COLO668 (cell line): Measurements from ENCODE around the gene ASTN2.
A peak's percentile ranks its signal among the peaks of the same experiment; 100 is the strongest.

Experiments
- DNase-seq: peaks from one replicate; lab custom pipeline; 2025; ENCODE audit not compliant: unreplicated experiment; lab: John Stamatoyannopoulos, UW

The ASTN2 gene

DNA sequence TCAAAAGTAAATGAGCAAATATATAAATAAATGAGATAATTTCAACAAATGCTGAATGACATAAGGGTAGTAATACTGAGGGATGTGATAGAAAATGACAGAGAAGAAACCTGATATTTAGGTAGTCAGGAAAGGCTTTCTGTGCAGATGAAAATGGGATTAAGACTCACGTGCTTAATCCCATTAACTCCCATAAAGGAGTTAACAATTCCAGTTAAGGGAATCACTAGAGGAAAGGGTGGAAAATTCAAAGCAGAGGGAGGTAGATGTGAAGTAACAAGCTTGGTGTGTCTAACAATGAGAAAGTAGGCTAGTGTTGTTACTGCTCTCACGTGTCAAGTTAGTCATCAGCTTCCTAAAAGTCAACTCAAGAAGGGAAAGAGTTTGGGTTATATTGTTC is 818.2 kb downstream of the ASTN2 start:
- DNase-seq = no peak

DNA sequence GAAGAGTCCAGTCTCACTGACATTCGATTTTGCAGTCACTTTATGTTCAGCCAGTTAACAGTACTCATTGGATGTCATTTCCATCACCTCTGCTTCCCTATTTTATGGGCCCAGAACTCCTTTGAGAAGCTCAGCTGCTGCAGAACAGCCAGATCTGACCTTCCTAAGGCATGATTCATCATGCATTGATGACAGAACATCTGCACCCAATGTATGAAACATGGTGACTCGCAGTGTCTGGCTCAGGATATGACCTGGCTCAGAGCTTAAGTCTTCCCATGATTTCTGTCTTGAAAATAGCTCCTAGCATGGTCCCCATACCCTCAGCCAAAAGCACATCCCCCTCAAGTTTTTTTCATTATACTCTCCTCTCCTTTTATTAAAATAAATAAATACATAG is 820.3 kb downstream of the ASTN2 start:
- DNase-seq = no peak

DNA sequence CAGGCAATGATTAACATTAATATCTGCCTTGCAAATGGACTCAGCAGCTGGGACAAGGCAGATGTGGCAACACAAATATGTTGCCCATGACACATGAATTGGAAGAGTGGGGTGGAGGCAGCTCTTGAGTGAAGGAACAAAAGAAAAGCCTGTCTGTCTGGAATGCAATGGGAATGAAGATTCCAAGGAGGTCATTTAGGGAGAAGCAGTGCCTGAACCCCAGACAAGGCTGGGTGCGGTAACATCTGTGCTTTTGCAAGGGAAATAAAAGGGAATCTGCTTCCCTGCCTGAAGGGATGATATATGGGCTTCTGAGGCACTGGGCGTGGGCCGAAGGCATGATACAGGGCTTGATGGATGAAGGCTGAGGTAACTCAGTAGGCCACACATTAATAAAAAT is 821.9 kb downstream of the ASTN2 start:
- DNase-seq = no peak

DNA sequence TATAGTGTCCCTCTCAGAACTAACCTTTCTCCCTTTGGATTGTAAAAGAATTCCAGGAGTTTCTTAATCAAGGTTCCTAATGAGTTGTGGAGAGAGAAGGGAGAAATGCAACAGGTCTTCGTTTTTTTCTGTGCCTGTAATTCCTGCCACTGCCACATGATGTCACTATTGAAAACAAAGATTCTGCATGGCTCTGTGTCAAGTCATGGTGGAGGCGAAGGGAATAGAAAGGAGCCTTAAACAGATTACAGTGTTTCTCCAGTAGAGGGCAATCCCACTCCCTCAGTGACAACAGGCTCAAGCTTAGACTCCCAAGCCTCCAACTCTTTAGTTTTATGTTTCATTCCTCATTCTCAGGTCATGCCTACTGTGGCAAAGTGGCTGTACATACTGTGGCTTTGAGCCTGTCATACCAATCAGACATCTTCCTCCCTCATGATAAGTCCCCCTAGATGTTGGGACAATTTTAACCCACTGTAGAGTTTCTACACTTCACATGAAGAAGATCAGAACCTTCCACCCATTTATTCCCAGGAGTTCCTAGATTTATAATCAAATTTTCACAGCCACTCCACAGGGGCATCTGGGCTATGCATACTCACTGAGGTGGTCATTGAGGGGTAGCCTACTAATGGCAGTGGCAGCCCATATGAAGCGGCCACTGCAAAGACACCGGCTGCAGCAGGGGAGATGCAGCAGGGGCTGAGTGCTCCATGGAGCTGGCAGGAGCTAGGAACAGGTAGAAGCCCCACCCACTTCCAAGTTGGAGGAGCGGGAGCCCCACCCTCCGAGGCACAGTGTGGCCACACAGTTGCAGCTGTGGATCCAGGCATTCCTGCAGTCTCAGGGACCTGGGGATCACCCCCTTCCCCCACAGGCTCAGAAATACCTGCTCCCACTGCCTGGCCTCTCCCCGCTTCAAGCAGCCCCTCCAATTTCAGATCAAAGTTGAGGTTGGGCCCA is 825.2 kb downstream of the ASTN2 start:
- no peak for DNase-seq

DNA sequence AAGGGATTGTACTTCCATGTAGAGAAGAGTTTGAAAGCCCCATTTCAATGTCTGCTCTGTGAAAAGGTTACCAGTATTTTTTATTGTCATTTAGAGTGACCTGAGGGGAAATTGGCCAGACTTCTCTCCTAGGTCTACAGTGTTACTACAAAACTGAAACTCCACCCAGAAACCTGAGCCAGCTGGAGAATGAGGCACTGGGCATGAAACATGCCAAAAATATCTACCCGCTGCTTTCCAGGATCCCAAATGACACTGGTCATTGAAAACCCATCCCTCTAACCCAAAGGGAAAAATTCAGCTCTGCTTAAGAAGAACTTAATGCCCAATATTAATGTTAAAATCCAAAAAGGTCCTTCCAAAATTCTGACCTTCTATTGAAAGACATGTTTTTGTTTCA is 826.9 kb downstream of the ASTN2 start:
- no peak for DNase-seq

DNA sequence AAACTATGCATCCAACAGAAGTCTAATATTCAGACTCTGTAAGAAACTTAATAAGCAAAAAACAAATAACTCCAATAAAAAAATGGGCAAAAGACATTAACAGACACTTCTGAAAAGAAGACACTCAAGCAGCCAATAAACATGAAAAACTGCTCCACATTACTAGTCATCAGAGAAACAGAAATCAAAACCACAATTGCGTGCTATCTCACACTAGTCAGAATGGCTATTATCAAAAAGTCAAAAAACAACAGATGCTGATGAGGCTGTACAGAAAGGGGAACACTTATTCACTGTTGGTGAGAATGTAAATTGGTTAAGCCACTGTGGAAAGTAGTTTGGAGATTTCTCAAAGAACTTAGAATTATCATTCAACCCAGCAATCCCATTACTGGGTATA is 829.0 kb downstream of the ASTN2 start:
- no peak for DNase-seq

DNA sequence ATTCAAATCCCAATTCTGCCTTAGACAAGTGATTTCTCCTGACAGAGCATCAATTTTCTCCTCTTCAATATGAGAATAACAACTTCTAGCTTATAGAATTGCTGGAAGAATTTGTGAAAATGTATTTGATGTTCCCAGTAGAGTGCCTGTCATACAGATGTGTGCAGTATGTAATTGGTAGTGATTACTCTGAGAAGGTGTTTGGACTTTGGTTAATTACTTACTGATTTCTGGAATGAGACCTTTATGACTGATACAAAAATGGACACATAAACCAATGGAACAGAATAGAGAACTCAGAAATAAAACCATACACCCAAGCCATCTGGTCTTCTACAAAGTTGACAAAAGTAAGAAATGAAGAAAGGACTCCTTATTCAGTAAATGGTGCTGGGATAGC is 829.7 kb downstream of the ASTN2 start:
- DNase-seq = no peak

DNA sequence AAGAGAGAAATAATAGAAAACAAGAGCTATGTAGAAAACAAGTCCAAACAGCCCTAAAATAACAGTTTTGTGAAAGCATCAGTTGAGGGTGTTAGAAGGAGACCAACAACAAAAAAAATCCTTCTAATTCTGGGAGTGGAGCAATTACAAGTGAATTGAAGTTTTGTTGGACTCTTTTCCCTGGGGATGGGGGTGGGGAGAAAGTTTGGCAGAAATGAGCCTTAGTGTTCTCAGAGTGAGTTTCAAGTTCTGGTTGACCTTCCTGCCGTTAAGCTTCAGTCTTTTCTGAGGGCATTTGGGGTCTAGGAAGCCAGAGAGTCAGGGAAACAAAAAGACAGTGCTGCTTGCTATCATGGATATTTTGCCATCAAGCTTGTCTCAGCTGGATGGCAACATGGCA is 834.0 kb downstream of the ASTN2 start:
- no peak for DNase-seq

DNA sequence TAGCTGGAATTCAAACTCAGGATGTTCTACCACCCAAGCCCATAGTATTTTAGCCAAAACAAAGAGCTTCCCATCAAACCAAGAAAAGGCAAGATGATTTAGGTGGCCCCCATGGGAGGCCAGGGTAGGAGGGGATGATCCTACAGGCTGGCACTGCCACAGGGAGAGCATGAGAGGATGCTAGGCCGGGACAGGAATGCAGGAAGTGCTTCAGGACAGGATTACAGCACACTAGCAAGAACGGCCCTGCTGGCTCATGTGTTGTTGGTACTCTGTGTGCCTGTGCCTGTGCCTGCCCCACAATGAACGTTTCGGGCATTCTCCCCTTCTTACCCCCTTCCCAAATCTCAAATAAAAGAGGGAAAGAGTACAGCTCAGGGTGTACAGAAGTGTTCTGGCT is 838.5 kb downstream of the ASTN2 start:
- no peak for DNase-seq

DNA sequence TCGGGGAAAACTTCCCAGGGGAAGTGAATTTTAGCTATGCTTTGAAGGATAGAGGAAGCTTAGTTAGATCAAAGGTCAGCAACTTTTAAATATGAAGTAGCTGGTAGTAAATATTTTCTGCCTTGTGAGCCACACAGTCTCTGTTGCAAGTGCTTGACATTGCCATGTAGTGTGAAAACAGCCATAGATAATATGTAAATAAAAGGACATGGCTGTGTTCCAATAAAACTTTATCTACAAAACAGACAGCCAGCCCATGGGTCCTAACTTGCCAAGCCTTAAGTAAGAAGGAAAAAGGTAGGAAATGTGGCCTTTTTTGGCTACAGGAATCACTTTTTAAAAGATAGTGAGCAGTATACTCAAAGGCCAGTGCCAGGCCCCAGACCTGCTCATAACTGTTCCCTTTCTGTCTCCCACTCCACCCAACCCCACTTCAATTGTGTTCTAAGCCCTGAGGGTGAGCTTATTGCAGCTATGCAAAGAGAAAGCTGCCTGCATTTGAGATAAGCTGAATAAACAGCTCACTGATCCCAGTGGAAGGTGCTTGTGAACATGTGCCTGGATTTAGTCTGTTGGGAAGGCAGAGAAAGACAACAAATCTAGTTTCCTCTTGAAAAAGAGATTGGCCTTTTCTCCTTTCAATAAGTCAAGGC is 840.7 kb downstream of the ASTN2 start:
- DNase-seq = peak; percentile 33

DNA sequence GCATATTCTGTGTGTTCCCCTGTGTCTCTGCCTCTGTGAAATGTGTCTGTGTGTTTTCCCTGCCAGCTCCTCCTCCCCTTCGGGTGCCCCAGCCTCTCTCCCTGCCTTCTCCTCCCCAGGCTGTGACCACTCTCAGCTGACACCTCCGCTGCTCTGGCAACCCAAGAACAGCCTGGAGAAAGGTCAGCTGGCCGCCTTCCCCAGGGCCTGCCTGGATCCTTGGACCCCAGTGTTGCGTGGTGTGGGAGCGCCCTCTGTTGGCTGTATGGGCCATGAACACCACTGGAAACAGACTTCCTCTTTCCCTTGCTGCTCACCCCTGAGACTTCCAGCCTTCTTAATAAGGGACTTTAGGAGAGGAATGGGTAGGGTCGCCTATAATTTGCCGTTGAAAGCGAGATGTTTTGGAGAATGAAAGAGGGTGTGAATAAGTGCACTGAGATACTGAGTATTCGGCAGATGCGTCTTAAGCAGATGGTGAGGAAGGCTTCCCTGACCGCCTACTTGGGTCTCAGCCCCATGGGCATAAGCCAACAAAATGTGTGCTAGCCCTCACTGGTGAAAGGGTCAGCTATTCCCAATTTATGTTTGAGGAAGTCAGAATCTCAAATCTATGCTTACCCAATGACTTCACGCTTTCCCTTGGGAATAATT is 842.6 kb downstream of the ASTN2 start:
- DNase-seq = peak; percentile 62

DNA sequence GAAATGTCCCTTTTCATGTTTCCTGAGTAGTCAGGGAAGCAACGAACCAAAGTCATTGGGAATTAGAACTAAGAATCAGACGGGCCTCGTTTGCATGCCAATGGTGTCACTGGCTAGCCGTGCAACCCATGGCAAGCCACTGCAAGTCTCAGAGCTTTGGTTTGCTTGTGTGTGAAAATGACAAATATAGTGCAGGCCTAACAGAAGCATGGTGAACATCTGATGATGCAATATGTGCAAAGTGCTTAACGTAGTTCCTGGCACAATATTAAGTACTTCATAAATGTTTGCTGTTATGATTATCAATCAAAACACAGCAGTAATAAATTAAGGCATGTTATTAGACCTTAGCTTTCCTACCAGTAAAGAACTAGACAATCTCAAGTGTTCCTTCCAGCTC is 845.7 kb downstream of the ASTN2 start:
- DNase-seq = no peak

DNA sequence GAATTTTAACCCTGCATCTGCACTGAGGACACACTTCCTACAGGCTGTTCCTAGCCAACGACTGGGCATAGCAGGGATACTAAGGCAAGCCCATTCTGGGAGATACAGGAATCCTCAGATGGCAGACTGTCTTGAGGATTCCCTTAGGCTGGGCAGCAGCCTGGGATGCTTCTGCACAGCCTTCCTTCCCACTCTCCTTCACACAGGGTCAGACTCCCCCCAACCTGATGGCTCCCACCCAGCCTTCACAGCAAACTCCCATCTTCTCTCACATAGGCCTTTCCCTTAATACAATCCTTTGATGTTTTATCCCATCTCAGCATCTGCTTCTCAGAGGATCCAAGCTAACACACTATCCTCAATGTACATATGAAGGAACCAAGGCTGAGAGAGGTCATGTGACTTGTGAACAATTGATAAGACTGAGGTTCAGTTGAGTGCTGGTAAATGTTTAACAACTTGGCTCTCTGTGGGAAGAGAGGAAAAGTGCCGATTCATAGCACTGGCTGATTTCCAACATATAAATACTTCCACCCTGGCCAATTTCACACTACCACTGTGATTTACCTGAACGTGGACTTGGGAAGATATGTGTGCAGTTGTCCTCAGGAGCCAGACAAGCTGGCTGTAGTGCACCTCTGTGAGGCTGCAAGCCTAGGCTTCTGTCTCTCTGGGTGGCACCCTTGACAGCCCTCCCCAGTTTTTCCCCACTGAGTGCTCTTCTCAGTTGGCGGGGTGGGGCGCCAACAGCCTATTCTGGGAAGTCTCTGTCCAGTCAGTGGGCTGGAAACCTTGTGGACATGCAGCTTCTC is 848.0 kb downstream of the ASTN2 start:
- peak; percentile 39 for DNase-seq

DNA sequence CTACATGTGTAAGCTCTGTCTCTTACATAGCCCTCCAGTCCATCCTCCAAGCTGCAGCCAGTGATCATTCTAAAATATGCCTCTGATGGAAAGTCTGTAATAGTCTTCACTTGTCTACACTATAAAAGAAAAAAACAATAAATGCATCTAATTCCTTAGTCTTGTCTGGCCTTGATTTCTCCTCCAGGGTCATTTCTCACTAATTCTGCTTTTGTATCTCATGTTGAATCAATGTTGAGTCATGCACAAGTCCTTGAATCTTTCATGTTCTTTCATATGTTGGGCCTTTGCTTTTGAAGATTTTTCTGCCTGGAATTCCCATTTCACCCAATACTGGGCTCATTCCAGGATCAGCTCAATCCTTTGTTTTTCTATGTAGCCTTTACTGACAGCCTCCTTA is 848.9 kb downstream of the ASTN2 start:
- DNase-seq = no peak

DNA sequence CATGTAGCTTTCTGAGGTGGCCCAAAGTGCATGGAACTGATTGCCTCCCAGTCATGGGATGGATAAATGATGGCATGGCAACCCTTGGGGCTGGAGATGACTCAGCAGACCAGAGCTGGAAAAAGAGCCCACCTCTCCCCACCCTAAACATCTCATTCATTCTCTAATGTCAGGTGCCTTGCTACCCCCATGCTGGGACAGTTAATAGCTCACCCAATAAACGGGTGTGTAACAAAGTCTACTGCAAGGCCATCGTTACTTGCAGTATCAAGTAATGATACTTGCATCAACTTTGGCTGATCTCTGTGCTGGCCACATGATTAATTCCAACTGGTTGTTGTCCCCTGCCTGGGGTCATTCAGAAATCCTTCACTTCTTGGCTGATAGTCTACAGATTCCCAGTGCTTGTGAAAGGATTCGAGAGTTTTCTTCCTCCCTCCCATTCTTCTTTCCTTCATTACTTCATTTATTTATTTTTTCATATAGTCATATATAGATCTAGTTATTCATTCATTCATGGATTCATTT is 850.5 kb downstream of the ASTN2 start:
- no peak for DNase-seq

DNA sequence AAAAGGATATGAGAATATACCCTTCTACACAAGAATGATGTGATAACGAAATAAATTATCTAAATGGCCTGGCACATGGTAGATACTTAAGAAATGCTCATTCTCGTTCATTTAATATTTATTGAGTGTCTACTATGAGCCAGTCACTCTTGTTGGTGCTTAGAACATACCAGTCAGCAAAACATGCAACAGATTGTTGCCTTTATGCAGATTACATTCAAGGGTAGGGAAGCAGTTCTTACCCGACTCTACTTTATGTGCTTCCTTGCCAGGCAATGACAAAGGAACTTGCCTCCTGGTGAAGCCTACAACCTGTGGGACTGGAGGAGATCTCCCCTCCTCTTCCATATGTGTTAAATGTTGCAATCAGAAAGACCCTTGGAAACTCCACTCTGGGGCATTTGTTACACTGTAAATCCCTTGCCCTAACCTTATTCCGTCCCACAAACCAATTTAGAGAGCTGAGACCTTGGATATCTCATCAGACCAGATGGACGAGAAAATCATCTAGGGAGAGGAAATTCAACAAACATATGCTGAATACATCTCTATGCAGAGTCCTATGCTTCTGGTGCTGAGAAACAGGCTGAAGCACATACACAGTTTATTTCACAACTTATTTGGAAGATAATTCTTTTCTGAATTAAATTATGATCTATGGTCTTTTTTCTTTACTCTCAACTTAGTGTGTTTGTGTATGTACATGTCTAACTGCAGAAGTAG is 855.9 kb downstream of the ASTN2 start:
- DNase-seq = no peak

DNA sequence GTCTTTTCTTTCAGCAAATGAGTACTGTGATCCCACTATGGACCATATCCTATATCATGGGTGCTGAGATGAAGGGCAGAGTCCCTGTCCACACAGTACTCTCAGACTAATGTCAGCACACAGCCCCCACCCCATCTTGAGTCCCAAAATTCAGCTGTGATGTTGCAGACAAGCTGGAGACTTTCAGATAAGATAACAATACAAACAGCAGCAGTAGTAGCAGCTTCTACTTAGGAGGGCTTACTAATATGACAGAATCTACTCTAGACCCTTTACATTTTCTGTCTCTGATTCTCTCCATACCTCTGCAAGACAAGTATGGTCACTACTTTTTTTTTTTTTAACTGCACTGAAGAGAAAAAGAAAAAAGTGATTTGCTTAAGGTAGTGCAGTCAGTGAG is 856.8 kb downstream of the ASTN2 start:
- DNase-seq = no peak

DNA sequence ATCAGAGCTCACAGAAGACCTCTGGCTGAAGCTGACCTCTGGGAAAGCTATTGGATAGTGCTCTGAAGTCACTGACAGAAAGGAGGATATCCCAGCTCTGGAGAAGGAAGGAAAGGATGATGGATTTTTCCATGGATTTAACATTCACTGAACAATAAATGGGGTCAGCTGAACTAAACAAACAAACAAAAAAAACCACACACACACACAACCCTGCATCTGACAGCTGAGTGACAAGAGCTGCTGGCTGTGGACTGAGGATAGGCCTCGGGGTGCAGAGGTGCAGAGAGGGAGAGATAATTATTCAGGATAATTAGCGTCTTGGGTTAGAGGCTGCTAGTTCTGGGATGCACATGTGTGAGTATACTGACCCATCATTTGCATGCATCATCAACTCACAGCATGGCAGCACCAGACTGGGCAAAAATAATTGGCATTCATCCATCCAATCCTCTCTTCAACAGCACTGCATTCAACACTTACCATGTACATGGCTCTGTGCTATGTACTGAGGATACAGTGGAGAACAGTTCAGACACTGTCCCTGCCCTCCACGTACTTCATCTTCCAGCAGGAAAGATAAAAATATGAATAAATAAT is 859.2 kb downstream of the ASTN2 start:
- DNase-seq = no peak

DNA sequence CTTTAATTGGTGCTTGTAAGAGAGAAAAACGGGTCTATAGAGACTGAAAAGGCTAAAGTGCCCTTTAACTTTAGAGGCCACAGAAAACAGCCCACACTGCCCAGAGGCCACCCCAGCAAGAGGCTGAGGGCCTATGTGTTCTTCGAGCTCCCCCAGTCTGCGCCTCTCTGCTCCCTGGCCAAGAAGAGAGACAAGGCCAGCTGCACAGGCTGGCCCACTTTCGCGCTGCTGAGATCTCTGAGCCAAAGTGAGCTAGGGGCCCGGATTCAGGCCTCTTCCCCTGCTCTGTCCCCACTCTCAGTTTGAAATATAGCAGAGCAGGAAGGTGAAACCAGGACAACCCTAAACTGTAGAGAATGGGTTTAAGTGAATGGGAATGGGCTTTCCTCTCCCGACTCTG is 859.7 kb downstream of the ASTN2 start:
- DNase-seq = no peak
